NCI-H187 (cell line): Measurements from ENCODE around the gene DYNLT3.

Experiments
- DNase-seq, 2 experiments: peaks; one replicate each; lab custom pipeline; 2025; lab: John Stamatoyannopoulos, UW

The DYNLT3 gene

DNA sequence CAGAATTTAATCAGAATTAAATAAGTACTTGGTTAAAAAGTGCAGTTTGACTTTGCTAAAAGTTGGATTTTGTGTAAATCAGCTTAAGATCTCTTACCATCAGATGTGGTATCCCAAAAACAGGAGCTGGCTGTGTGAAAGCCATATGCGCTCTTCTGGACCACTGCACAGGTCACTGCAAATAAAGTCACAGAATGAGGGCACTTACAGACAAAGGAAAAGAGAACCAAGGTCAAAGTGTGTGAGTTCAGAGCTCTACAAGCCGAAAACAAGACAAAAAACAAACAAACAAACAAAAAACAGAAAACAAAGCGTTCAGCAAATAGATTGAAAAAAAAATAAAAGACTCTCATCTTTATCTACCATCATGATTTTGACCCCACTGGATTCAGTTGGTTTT is 6.4 kb downstream of the DYNLT3 start:
- no peak for DNase-seq

DNA sequence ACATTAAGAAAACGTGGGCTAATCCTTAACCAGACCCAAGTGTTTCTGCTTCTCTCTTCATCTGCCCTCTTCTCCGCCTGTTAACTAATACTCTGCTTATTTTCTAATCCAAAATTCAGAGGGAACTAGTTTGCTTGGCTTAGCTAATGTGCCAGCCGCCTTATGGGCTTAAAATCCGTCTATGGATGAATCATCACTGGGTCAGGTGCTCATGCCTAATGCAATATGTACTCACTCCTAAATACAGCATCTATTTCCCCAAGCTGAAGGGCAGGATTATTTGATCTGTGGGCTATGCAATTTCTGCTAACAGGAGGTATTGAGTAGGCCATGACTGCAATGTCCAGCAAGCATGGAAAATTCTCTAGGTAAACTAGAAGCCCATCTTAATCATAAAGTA is 12.4 kb downstream of the DYNLT3 start:
- DNase-seq = no peak

DNA sequence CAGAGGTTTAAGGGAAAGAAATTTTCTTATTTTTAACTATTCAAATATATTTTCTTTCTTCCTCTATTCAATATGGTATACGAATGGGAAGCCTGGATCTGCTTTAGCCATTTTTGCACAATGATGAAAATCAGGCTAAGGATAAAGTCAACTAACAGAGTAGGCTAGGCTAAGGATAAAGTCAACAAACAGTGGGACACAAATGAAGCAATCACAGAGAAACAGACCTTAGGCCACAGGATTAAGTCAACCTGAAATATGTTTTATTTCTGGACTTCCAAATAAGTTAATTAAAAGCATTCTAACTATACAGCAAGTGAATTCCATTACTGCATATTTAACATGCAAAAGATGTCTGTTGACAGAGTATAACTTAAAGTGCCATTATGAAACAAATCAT is 17.0 kb downstream of the DYNLT3 start:
- no peak for DNase-seq

DNA sequence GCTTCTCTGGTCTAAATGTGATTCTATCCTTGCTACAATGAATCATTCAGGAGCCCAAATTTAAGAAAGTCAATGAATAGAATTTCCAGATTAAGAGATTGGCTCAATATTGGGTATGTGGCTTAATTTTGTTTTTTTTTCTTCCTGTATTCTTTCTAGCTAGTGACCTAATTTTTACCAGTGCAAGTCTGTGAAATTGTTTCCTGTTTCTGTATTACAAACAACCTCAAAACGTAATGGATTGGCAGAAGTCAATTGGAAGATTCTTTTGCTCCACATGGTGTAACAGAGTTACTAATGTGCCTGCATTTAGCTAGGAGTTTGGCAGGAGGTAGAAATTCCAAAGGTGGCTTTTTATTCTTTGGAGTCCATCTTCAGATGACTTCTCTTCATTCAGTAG is 17.6 kb downstream of the DYNLT3 start:
- no peak for DNase-seq

DNA sequence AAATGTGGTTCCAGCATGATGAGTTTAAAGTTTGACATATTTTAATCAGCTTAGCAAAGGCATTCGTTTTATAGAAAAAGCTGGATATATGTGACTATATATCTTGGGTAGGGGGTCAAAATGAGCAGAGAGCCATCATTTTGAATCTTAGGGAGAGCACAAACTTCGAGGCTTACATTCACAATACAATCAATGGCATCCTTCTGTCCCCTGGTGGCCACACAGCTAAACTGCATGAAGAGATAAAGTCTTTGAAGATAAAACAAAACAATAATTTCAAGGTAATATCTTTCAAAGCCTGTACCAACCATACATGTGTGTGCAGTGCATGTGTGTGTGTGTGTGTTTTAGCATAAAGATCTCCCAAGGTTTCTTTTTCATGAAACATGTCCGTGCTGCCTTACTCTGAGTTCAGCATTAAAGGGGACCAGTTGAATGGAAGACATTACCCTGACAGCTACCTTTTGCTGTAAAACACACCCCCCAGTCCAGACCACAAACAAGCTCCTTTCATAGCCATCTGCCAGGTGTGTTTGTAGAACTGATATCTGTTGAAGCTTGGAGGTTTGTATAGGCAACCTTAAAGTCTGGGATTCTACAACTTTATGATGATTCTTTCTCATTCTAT is 22.0 kb downstream of the DYNLT3 start:
- peak in 1 of 2 experiments; percentile 38 for DNase-seq

DNA sequence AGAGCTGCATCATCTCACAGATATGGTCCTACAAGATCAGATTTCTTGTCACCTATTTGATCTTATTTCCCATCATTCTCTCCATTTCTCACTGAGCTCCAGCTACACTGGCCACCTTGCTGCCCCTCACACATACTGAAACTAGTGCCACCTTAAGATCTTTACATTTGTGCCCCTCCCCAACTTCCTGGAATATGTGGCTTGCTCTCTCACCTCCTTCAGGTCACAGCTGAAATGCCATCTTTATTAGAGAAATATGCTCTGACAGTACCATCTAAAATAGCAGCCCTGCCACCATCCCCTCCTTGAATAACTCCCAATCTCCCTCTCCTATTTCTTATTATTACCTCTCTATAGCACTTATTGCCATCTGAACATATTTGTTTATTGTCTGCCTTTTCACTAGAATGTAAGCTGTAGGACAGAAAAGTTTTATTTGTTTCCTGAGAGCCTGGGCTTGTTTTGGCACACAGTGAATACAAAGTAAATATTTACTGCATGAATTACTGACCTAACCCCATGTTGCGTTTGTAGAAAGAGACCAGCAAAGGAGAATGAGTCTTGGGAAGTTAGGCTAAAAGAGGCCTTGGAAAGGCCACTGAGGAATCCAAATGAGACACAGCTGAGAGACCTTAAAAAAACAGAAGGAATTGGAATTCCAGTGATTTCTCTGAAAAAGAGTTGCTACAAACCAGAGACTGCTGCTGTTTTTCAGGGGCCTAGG is 22.7 kb downstream of the DYNLT3 start:
- no peak for DNase-seq

DNA sequence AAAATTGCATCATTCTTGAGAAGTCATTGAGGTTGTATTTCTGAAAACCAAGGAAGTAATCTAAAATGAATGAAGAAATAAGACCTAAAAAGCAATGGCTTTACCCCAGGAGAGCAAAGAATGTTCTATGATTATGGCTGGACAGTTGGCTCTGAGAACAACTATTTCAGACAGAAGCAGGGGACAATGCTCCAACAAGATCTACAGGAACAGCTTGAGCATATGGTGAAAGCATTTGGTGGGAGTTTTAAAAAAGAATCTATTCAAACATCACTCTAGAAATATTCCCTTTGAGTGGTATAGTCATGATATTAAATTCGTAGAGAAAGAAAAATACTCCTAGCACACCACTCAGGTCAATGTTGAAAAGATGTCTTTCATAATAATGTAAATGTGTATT is 26.7 kb downstream of the DYNLT3 start:
- no peak for DNase-seq

DNA sequence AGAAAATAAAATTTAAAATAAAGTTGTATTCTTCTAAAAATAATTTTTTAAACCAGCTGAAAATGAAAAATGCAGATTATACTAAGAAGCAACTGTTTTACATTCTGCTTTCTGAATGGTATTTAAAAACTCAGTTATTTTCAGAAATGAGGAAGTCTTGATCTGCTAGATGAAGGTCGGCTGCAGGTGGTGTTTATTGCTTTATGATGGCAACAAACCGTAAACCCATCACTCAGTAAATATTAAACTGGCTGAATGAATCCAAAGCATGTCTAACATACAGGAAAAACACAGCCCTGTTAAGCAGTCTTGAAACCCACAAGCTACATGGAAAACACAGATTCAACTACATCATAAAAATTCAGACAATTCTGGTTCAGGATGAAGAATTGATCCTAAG is 29.3 kb downstream of the DYNLT3 start:
- no peak for DNase-seq

DNA sequence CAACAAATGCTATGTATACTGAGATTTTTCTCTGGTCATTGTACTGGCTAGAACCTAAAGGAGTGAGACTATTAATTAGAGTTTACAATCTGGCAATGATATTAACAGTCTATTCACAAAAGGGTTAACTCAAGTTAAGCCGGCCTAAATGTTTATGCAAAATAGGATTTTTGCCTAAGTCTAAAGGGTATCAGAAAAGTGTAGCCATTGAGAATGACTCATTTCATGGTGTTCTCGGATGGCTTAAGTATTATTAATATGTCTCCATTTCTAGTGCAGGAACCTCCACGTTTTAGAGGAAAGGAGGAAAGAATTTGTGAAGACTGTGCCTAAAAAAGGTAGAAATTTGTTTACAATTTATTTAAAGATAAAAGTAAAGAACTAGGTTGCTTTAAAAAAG is 29.8 kb downstream of the DYNLT3 start:
- DNase-seq = no peak

DNA sequence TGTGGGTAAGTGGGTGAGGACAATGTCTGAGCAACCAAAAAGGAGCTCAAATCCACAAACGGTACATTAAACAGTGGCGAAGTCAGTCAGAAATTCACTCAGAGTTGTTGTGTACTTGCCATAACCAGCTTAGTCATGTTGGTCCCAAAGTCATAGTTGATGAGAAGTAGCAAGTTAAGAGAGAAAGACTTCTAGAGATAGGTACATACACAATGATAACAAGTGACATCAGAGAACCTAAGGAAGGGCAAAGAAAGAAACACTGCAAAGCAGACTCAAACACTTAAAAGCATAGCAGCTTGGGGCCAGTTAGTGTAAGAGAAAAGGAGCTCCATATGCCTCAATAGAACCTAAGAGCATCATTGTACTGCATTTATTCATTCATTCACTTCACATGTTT is 30.2 kb downstream of the DYNLT3 start:
- DNase-seq = no peak

DNA sequence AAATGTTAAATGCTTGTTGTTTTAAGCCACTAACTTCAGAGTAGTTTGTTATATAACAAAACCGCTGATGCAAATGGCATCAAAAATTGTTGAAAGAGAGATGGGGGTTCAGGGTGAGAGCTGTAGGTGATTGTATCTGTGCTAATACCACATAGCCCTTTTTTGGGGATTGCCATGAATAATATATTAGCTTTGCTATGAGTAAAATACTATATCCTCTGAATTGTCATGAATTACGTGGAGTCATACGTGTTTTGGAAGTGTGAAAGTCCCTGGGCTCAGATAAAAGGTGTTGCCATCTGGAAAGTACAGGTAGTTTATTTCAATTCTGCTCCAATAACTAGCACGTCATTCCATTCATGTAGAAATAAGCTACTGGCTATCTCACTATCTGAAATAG is 30.6 kb downstream of the DYNLT3 start:
- no peak for DNase-seq

DNA sequence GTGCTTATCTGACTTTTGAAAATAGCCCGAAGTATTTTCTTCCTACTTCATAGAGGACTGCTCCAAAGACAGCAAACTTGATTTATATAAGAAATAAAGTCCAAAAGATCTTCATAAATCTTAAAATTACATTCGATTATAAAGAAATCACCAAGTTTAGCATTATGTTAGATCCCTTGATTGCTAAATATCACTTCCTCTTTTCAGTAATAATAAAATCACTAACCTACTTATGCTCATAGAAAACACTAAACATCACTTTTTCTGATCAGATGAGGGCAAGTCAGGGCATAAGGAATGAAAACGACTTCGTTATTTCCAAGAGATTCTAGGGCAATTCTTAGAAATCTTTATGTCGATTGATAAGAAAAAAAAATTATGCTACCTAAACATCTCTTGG is 32.0 kb downstream of the DYNLT3 start:
- DNase-seq = no peak

DNA sequence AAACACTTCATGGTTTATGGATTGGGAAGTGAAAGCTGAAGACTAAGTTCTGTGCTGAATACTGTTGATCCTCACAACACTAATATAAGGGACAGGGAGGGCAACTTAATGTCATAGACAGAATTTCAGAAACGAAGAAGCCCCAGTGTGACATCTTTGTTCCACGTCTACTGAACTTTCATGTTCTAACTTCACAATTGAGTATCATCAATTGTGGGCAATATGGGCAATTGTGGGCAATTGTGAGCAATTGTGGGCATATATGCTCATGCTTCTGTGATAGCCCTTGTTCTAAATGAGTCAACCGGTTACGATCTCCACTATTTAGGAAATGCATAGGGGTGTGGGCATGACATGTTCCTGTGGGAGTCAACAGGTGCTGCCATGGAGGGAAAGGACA is 33.8 kb downstream of the DYNLT3 start:
- DNase-seq = no peak

DNA sequence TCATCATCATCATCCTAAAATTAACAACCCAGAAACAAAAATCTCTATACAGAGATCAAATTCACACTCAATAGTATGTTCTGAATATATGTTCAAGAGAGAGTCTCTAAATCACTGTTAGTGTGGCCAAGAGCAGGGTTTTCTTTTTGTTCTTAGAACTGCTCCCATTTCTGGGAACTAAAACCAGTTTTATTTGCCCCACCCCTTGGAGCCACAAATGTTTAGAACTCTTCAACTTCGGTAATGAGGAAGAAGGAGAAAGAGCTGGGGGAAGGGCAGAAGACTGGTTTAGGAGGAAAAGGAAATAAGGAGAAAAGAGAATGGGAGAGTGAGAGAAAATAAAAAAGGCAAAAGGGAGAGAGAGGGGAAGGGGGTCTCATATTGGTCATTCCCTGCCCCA is 35.3 kb downstream of the DYNLT3 start:
- DNase-seq = no peak

DNA sequence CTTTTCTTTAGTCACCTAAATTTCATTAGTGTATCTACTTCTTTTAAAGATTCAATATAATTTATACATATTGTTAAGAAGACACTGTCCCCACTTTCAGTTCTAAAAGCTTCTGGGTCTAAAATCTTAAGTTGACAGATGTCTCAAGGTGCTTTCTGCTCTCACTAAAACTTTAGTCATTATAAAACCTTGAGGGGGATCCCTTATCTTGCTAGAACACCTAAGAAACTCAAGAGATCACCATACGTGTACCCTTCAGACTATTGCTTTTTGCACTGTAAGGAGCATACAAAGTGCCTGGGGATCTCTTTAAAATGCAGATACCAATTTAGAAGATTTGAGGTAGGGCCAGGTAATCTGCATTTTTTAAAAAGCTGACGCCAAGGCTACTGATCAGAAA is 37.4 kb downstream of the DYNLT3 start:
- DNase-seq = no peak

DNA sequence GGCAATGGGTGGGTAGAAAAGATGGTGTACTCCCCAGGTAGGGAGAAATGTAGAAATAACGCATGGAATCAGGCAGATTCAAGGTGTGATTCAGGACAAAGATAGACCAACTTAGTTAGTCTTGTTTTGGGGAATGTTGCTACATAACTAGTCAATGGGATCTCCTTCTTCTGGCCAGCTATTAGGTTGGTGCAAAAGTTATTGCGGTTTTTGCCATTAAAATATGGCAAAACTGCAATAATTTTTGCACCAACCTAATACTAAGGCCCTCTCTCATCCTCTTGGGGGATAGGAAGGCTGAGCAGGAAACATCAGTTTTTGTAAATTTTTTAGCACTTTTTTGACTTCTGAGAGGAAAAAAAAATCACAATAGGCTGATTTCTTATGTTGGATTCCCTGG is 44.3 kb downstream of the DYNLT3 start:
- DNase-seq = no peak

DNA sequence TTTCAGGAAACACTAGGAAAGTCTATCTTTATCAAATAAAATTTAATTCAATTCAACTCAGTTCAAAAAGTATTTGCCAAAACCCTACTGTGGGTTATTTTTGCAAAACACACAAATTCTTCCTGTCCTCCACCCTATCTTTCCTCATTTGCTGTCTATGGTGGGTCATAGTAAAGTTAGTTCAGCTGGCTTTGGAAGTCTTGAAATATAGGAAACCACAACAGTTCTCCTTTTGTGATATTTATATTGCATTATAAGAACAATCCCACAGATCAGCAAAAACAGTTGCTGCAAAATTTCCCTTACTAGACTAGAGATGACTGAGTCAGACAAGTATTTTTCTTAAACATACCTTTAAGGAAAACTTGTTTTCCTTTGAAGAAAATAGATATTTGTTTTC is 45.3 kb downstream of the DYNLT3 start:
- DNase-seq = no peak

DNA sequence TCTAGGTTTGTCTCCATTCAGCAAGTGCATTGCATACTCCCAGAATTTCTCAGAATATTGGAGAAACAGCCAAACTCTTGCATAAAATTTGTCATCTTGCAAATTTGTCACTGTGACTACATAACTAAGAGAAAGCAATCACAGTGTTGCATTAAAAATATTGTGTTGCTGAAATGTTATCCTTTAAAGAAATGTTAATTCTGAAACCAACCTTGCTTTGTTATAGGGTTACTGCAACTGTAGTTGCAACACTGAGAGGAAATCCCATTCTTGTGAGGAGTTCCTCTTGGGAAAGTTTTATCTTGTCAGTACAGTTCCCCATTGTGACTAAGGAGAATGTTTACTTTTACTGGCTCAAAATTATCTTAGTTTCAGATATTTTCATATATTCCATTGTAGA is 46.7 kb downstream of the DYNLT3 start:
- no peak for DNase-seq

DNA sequence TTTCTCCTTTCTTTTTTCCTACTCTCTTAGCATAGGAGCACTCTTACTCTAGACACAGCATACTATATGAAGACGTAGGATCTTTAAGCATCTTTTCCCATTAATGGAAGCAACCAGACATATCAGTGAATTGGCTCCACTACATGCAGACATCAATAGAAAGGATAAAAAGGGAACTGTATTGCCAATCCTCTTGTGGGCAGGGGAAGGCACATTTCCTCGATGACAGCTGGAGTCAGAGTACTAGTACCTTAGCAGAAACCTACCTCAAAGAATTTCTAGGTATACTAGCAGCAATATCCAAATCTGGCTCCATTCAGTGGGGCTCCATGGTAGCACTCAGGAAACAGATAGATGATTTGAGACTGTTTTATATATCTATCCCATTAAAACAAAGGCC is 47.4 kb downstream of the DYNLT3 start:
- DNase-seq = no peak

DNA sequence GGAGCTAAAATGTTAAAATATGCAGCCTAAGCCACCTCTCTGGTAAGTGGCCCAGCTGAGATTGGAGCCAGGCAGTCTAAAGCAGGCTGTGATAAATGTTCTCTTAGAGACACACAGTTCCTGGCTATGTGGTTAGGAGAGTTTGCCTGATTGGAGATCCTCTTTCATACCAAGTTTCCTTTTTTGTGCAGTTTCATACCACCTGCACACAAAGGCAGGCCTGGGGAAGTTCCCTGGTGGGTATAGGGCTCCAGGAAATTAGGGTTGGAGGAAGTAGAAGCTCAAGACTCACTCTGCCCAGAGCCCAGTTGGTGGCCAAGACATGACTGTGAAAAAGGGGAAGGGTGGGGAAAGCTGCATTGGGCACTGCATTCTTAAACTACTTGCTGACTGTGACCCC is 50.6 kb downstream of the DYNLT3 start:
- DNase-seq = no peak

DNA sequence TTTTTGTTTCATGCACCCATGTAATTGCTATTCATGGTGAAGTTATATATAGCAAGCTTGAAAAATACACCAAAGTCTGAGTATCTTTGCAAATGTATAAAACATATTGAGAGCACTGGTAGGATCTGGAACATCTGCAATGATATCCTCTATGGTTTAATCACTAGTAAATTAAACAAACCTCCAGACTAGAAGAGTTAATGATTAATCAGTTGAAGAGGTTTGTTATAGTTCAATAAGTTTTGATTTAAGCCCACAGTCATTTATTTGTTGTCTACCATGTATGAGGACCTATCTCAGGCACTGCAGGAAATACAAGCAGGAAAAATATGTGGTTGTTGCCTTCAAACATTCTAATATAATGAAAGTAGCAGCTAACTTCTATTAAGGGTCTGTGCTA is 51.1 kb downstream of the DYNLT3 start:
- DNase-seq = no peak
